DND-41 (cell line): ENCODE data around the gene SLC6A9.
A peak's percentile ranks its signal among the peaks of the same experiment; 100 is the strongest.

ENCODE experiments used
- ATAC-seq: fragments of 200-7000 bp; cut with Tn5 transposase; 3 replicates; pipeline ENCODE4 v1.9.1; 2021; ENCODE audit warnings: low read depth; ENCODE audit not compliant: insufficient read depth
- DNase-seq: peaks from one replicate; pipeline ENCODE4 v3.0.0-alpha.2; 2020
- H2AFZ ChIP-seq: 2 replicates; pipeline ENCODE4 v1.6.0; 2012; ENCODE audit warnings: low read depth, low read length
- H3K27ac ChIP-seq: 2 replicates; pipeline ENCODE4 v1.5.1; 2012; ENCODE audit warnings: low read length, inconsistent platforms
- H3K27me3 ChIP-seq: fragments of 200-600 bp; sonication (generic); 2 replicates; pipeline ENCODE4 v1.6.0; 2012; ENCODE audit warnings: low read length, mild to moderate bottlenecking, inconsistent platforms; ENCODE audit not compliant: insufficient read depth, poor library complexity
- H3K36me3 ChIP-seq: 2 replicates; pipeline ENCODE4 v1.5.1; 2012; ENCODE audit warnings: low read length, inconsistent platforms; ENCODE audit not compliant: insufficient read depth
- H3K4me1 ChIP-seq: 2 replicates; pipeline ENCODE4 v1.5.1; 2012; ENCODE audit warnings: mild to moderate bottlenecking, low read length; ENCODE audit not compliant: insufficient read depth
- H3K4me2 ChIP-seq: 2 replicates; pipeline ENCODE4 v1.6.0; 2012; ENCODE audit warnings: mild to moderate bottlenecking, moderate library complexity, low read length, inconsistent platforms; ENCODE audit not compliant: insufficient read depth
- H3K4me3 ChIP-seq, 2 experiments: fragments of 200-600 bp in 1 of 2; shearing (Covaris generic) in 1 of 2; 2 replicates each; pipeline ENCODE4 v1.5.1; 2012 to 2016; ENCODE audit warnings: inconsistent platforms in 2 of 2, low read length in 2 of 2, mild to moderate bottlenecking in 2 of 2, low read depth in 1 of 2, moderate library complexity in 1 of 2
- H3K79me2 ChIP-seq: 2 replicates; pipeline ENCODE4 v1.6.0; 2012; ENCODE audit warnings: low read length, inconsistent platforms; ENCODE audit not compliant: insufficient read depth
- H3K9ac ChIP-seq: 2 replicates; pipeline ENCODE4 v1.6.0; 2012; ENCODE audit warnings: low read depth, mild to moderate bottlenecking, inconsistent platforms, low read length, moderate library complexity
- H3K9me3 ChIP-seq: 2 replicates; pipeline ENCODE4 v1.5.1; 2012; ENCODE audit warnings: low read length, moderate library complexity, mild to moderate bottlenecking, inconsistent platforms; ENCODE audit not compliant: insufficient read depth, severe bottlenecking
- H4K20me1 ChIP-seq: 2 replicates; pipeline ENCODE4 v1.6.0; 2012; ENCODE audit warnings: low read length; ENCODE audit not compliant: insufficient read depth
- CTCF ChIP-seq: IDR thresholded peaks from 2 replicates; pipeline ENCODE4 v1.5.1; 2012; ENCODE audit warnings: borderline replicate concordance, low read length, moderate library complexity, mild to moderate bottlenecking; ENCODE audit not compliant: poor library complexity, severe bottlenecking; ENCODE audit errors: extremely low read depth
- EZH2 ChIP-seq: IDR thresholded peaks from 3 replicates; pipeline ENCODE4 v1.6.1; 2012; ENCODE audit warnings: borderline replicate concordance, low read depth, mild to moderate bottlenecking, moderate library complexity, low read length, inconsistent platforms; ENCODE audit not compliant: severe bottlenecking

Gene SLC6A9

GRCh38 chr1:43951021-43951985, 80.0 kb downstream of the SLC6A9 start:
- Histone ChIP-seq H3K9ac (no peak overlapping the region), H3K4me2 (no peak overlapping the region), H3K4me3 (no peak overlapping the region), H3K4me1 (peaks cover 17% of the 10 kb centered on the region), H3K27me3 (no peaks in the 10 kb centered on the region), H2AFZ (no peak overlapping the region), H4K20me1 (peaks cover 26% of the 10 kb centered on the region), H3K9me3 (no peaks in the 10 kb centered on the region), H3K36me3 (peaks cover 19% of the 10 kb centered on the region), H3K79me2 (peaks cover 27% of the 10 kb centered on the region), H3K27ac (no peak overlapping the region)
- TF ChIP-seq EZH2 = no peak
- no peak for TF ChIP-seq CTCF
- no peak for DNase-seq
- no peak for ATAC-seq

- H3K36me3 ChIP-seq = peaks cover 19% of the 10 kb centered on the region
- no peak overlapping the region for H2AFZ ChIP-seq
- H3K9ac ChIP-seq = no peak overlapping the region
- H3K4me3 ChIP-seq = no peak overlapping the region
- H3K4me2 ChIP-seq = peak overlapping the region; percentile 29; the same call in 1 of the 2 replicates
- no peaks in the 10 kb centered on the region for H3K27me3 ChIP-seq
- DNase-seq (no peak), ATAC-seq (no peak)
- H3K27ac ChIP-seq = no peak overlapping the region
- H3K9me3 ChIP-seq = no peaks in the 10 kb centered on the region
- peaks cover 26% of the 10 kb centered on the region for H4K20me1 ChIP-seq
- TF ChIP-seq EZH2 (no peak), CTCF (no peak)
- peaks cover 33% of the 10 kb centered on the region for H3K4me1 ChIP-seq
- peaks cover 40% of the 10 kb centered on the region for H3K79me2 ChIP-seq
Measured at GRCh38 chr1:43949678-43950077, 81.6 kb downstream of the SLC6A9 start.

GRCh38 chr1:43947874-43948437, 83.3 kb downstream of the SLC6A9 start:
- Histone ChIP-seq H2AFZ (no peak overlapping the region), H3K36me3 (peaks cover 19% of the 10 kb centered on the region), H3K4me1 (peaks cover 39% of the 10 kb centered on the region), H3K79me2 (peaks cover 43% of the 10 kb centered on the region), H3K9me3 (no peaks in the 10 kb centered on the region), H3K4me3 (peak overlapping the region; percentile 96 to 98; a peak in 3 of 4 replicates), H3K4me2 (peak overlapping the region; percentile 98), H4K20me1 (peaks cover 17% of the 10 kb centered on the region), H3K27me3 (no peaks in the 10 kb centered on the region), H3K9ac (peak overlapping the region; percentile 92), H3K27ac (peak overlapping the region; percentile 99; the same call in 1 of the 2 replicates)
- DNase-seq (no peak), ATAC-seq (no peak)
- no peak for TF ChIP-seq CTCF
- no peak for TF ChIP-seq EZH2
